ENCODE data around the gene ARHGEF2.
A peak's percentile ranks its signal among the peaks of the same experiment; 100 is the strongest.

The ARHGEF2 gene

GRCh38 chr1:155912056-155912536 is 66.3 kb downstream of the ARHGEF2 start:
- no peak for DNase-seq (ENCODE audit: low read depth in 3 of 3, low spot score in 1 of 3)

GRCh38 chr1:155911156-155912055 is 66.9 kb downstream of the ARHGEF2 start, which contains the start of gene RIT1:
RIT1 (minus strand) TSS chr1:155911349; CDS start chr1:155910761, 588 bp downstream.
- peak; percentile 63 to 77 (median 63) for DNase-seq (ENCODE audit: low read depth in 3 of 3, low spot score in 1 of 3)

GRCh38 chr1:155910621-155911121 is 67.7 kb downstream of the ARHGEF2 start:
- no peak for DNase-seq (ENCODE audit: low read depth in 3 of 3, low spot score in 1 of 3)

- no peak for DNase-seq (ENCODE audit: low read depth in 3 of 3, low spot score in 1 of 3)
Observed at GRCh38 chr1:155909894-155910293, 68.5 kb downstream of the ARHGEF2 start.

GRCh38 chr1:155904261-155904660 is 74.1 kb downstream of the ARHGEF2 start:
- no peak for DNase-seq (ENCODE audit: low read depth in 3 of 3, low spot score in 1 of 3)

GRCh38 chr1:155900161-155900560 is 78.2 kb downstream of the ARHGEF2 start:
- no peak for DNase-seq (ENCODE audit: low read depth in 3 of 3, low spot score in 1 of 3)

GRCh38 chr1:155899683-155900082 is 78.7 kb downstream of the ARHGEF2 start:
- DNase-seq (ENCODE audit: low read depth in 3 of 3, low spot score in 1 of 3), result no peak

GRCh38 chr1:155898888-155899287 is 79.5 kb downstream of the ARHGEF2 start:
- DNase-seq (ENCODE audit: low read depth in 3 of 3, low spot score in 1 of 3), result no peak

- no peak for DNase-seq (ENCODE audit: low read depth in 3 of 3, low spot score in 1 of 3)
Observed at GRCh38 chr1:155897746-155898145, 80.6 kb downstream of the ARHGEF2 start.
